Measurements from ENCODE around the gene SLC35F3. TPM values are rescaled to one million over a fixed set of nuclear protein-coding genes. Genes with fewer than 3 reads are reported as not detected.
"Not testable (repeated sequence)": the region's sequence is repeated elsewhere in the genome, so short reads cannot be mapped to it uniquely, and the experiment has no call there.

SLC35F3 gene
- polyA plus RNA-seq, 1 experiment = 0.06 TPM

DNA sequence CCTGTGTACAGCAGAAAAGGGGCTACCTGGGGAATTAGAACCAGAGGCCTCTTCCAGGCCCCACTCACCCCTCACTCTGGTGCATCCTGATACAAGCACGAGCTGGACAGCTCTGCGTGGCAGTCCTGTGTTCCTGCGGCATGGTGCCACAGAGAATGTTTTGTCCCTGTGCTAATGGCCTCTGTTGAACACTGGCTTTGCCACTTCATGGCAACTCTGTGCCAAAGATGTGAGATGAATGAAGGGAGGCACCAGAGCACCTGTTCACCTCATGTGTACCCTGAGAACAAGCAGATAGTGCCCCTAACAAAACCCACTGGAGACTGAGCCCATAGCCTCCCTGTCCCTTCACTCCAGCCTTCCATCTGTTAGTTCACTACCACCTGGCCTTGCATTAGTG, 269.5 kb downstream of the SLC35F3 start:
- Histone ChIP-seq H3K27me3 (ENCODE audit: control insufficient read depth, insufficient read depth, low read length) (no peaks in the 10 kb centered on the region), H3K36me3 (ENCODE audit: control insufficient read depth, insufficient read depth, low read length) (no peaks in the 10 kb centered on the region), H3K4me3 (ENCODE audit: low read depth, low read length) (no peak overlapping the region)
- POLR2A ChIA-PET = no interaction called here
- DNase-seq (ENCODE audit: low read depth) = no peak
- TF ChIP-seq, protein P1, sequence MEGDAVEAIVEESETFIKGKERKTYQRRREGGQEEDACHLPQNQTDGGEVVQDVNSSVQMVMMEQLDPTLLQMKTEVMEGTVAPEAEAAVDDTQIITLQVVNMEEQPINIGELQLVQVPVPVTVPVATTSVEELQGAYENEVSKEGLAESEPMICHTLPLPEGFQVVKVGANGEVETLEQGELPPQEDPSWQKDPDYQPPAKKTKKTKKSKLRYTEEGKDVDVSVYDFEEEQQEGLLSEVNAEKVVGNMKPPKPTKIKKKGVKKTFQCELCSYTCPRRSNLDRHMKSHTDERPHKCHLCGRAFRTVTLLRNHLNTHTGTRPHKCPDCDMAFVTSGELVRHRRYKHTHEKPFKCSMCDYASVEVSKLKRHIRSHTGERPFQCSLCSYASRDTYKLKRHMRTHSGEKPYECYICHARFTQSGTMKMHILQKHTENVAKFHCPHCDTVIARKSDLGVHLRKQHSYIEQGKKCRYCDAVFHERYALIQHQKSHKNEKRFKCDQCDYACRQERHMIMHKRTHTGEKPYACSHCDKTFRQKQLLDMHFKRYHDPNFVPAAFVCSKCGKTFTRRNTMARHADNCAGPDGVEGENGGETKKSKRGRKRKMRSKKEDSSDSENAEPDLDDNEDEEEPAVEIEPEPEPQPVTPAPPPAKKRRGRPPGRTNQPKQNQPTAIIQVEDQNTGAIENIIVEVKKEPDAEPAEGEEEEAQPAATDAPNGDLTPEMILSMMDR (IDR thresholded peaks at IDR 0.05; ENCODE audit: insufficient read depth, low read depth, low read length) = no peak
- CTCF ChIA-PET = no interaction called here

GRCh38 chr1:234175363-234175762, 270.9 kb downstream of the SLC35F3 start:
- CTCF ChIA-PET = no interaction called here
- H3K36me3 ChIP-seq (ENCODE audit: control insufficient read depth, insufficient read depth, low read length) = no peaks in the 10 kb centered on the region
- no peaks in the 10 kb centered on the region for H3K27me3 ChIP-seq (ENCODE audit: control insufficient read depth, insufficient read depth, low read length)
- no peak overlapping the region for H3K4me3 ChIP-seq (ENCODE audit: low read depth, low read length)
- TF ChIP-seq, protein P1 (IDR thresholded peaks at IDR 0.05; ENCODE audit: insufficient read depth, low read depth, low read length) = no peak
- POLR2A ChIA-PET = no interaction called here
- no peak for DNase-seq (ENCODE audit: low read depth)

GRCh38 chr1:234176000-234176399, 271.5 kb downstream of the SLC35F3 start:
- ChIA-PET CTCF (no interaction called here), POLR2A (no interaction called here)
- DNase-seq (ENCODE audit: low read depth) = no peak
- Histone ChIP-seq H3K36me3 (ENCODE audit: control insufficient read depth, insufficient read depth, low read length) (no peaks in the 10 kb centered on the region), H3K27me3 (ENCODE audit: control insufficient read depth, insufficient read depth, low read length) (no peaks in the 10 kb centered on the region), H3K4me3 (ENCODE audit: low read depth, low read length) (no peak overlapping the region)
- TF ChIP-seq, protein P1 (IDR thresholded peaks at IDR 0.05; ENCODE audit: insufficient read depth, low read depth, low read length) = no peak

DNA sequence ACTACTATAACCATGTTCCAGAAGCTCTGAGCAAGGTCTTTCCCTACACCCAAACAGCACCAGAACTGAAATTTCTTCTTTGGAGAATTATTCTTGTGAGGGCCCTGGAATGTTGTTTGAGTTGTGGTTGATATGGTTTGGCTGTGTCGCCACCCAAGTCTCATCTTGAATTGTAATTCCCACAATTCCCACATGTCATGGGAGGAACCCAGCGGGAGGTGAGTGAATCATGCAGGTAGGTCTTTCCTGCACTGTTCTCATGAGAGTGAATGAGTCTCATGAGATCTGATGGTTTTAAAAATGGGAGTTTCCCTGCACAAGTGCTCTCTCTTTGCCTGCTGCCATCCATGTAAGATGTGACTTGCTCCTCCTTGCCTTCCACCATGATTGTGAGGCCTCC, 272.4 kb downstream of the SLC35F3 start:
- H3K27me3 ChIP-seq (ENCODE audit: control insufficient read depth, insufficient read depth, low read length); CTCF ChIA-PET; H3K36me3 ChIP-seq (ENCODE audit: control insufficient read depth, insufficient read depth, low read length); DNase-seq (ENCODE audit: low read depth); H3K4me3 ChIP-seq (ENCODE audit: low read depth, low read length); POLR2A ChIA-PET: not testable (repeated sequence)

- TF ChIP-seq, protein P1 (IDR thresholded peaks at IDR 0.05; ENCODE audit: insufficient read depth, low read depth, low read length) = no peak
- Histone ChIP-seq H3K36me3 (ENCODE audit: control insufficient read depth, insufficient read depth, low read length) (no peaks in the 10 kb centered on the region), H3K27me3 (ENCODE audit: control insufficient read depth, insufficient read depth, low read length) (no peaks in the 10 kb centered on the region; the same call in 1 of the 2 replicates), H3K4me3 (ENCODE audit: low read depth, low read length) (no peak overlapping the region)
- CTCF ChIA-PET = no interaction called here
- POLR2A ChIA-PET = no interaction called here
- no peak for DNase-seq (ENCODE audit: low read depth)
These were observed 281.0 kb downstream of the SLC35F3 start for GRCh38 chr1:234185438-234185837.

- CTCF ChIA-PET = no interaction called here
- Histone ChIP-seq H3K36me3 (ENCODE audit: control insufficient read depth, insufficient read depth, low read length) (no peaks in the 10 kb centered on the region), H3K27me3 (ENCODE audit: control insufficient read depth, insufficient read depth, low read length) (no peaks in the 10 kb centered on the region; the same call in 1 of the 2 replicates), H3K4me3 (ENCODE audit: low read depth, low read length) (no peak overlapping the region)
- POLR2A ChIA-PET = no interaction called here
- TF ChIP-seq, protein P1 (IDR thresholded peaks at IDR 0.05; ENCODE audit: insufficient read depth, low read depth, low read length) = no peak
- no peak for DNase-seq (ENCODE audit: low read depth)
These were observed 281.7 kb downstream of the SLC35F3 start for GRCh38 chr1:234186037-234186688.

Data from BJ (cell line).